HCT116 (cell line): ENCODE results near the gene KHNYN. TPM values are rescaled to one million over a fixed set of nuclear protein-coding genes. Genes with fewer than 3 reads are reported as not detected.

Experiments used
- ATAC-seq: fragments of 200-7000 bp; cut with Tn5 transposase; 2 replicates; pipeline ENCODE4 v1.9.1; 2020; ENCODE audit warnings: mild to moderate bottlenecking, moderate library complexity
- BruUV-seq: library from RNA; stranded (reverse); fragments of 400-500 nt; replicated peaks from 2 replicates; lab custom pipeline; 2021; lab: Mats Ljungman, UMichigan
- CTCF ChIA-PET: fragments of 300-600 bp; sonication (Branson Sonifier 250); formaldehyde crosslinking; loops from one replicate; lab custom pipeline; 2021; ENCODE audit warnings: antibody characterized with exemption; lab: Charles Lee
- POLR2A ChIA-PET: fragments of 300-600, 350-600 bp; sonication (Branson Sonifier 250); formaldehyde crosslinking; loops from one replicate; lab custom pipeline; 2021; ENCODE audit warnings: antibody characterized with exemption; lab: Charles Lee
- RAD21 ChIA-PET, 2 experiments: fragments of 300-600 bp; sonication (Branson Sonifier 250); formaldehyde crosslinking; loops; one replicate each; lab custom pipeline; 2023; ENCODE audit warnings: low total read pairs in 2 of 2; ENCODE audit not compliant: uncharacterized antibody in 2 of 2, unreplicated experiment in 2 of 2, low non-redundant PET in 1 of 2; lab: Charles Lee
- DNase-seq: peaks from one replicate; pipeline ENCODE4 v3.0.0-alpha.2; 2010; ENCODE audit warnings: low read depth, low spot score
- H2AFZ ChIP-seq: fragments of 200-600 bp; shearing (Covaris generic), sonication (generic); 2 replicates; pipeline ENCODE4 v1.6.1; 2017; ENCODE audit warnings: low read depth, mixed run types, mixed read lengths, antibody characterized with exemption, low read length; ENCODE audit not compliant: poor library complexity, severe bottlenecking
- H3K27ac ChIP-seq: 2 replicates; pipeline ENCODE4 v1.5.1; 2012; ENCODE audit warnings: low read depth, low read length
- H3K27me3 ChIP-seq: fragments of 200-600 bp; sonication (generic); 2 replicates; pipeline ENCODE4 v1.6.1; 2016; ENCODE audit warnings: mixed run types, low read length, mixed read lengths; ENCODE audit not compliant: insufficient read depth
- H3K36me3 ChIP-seq, 2 experiments: fragments of 200-500 bp in 1 of 2; fragments of 200-600 bp in 1 of 2; sonication (Bioruptor generic) in 1 of 2; sonication (generic) in 1 of 2; 2 replicates each; pipeline versions ENCODE4 v1.5.1 to v1.6.1; 2014 to 2016; ENCODE audit warnings: low read length in 2 of 2, inconsistent platforms in 1 of 2, mixed read lengths in 1 of 2, mixed run types in 1 of 2; ENCODE audit not compliant: insufficient read depth in 2 of 2, control insufficient read depth in 1 of 2
- H3K4me1 ChIP-seq, 2 experiments: fragments of 200-600 bp in 1 of 2; sonication (generic) in 1 of 2; 2 replicates each; pipeline versions ENCODE4 v1.5.1 to v1.6.1; 2012 to 2017; ENCODE audit warnings: low read length in 2 of 2, inconsistent platforms in 1 of 2, mild to moderate bottlenecking in 1 of 2, mixed read lengths in 1 of 2, mixed run types in 1 of 2, moderate library complexity in 1 of 2; ENCODE audit not compliant: insufficient read depth in 2 of 2, control insufficient read depth in 1 of 2
- H3K4me2 ChIP-seq: fragments of 200-600 bp; sonication (generic); 2 replicates; pipeline ENCODE4 v1.6.1; 2017; ENCODE audit warnings: mixed run types, low read length, mixed read lengths
- H3K4me3 ChIP-seq, 2 experiments: fragments of 200-600 bp in 1 of 2; sonication (generic) in 1 of 2; replicated peaks in 1 of 2; 2 replicates each; pipeline ENCODE4 v1.5.1; 2011 to 2016; ENCODE audit warnings: low read length in 2 of 2, control low read depth in 1 of 2, low read depth in 1 of 2, mild to moderate bottlenecking in 1 of 2, mixed read lengths in 1 of 2, mixed run types in 1 of 2
- H3K79me2 ChIP-seq: fragments of 200-600 bp; sonication (generic); 2 replicates; pipeline ENCODE4 v1.6.1; 2017; ENCODE audit warnings: mild to moderate bottlenecking, mixed run types, low read length, moderate library complexity, mixed read lengths; ENCODE audit not compliant: insufficient read depth
- H3K9ac ChIP-seq: fragments of 200-600 bp; sonication (generic); 2 replicates; pipeline ENCODE4 v1.6.1; 2016; ENCODE audit warnings: low read length, mixed read lengths
- H3K9me2 ChIP-seq: fragments of 200-600 bp; sonication (generic), shearing (Covaris generic); 2 replicates; pipeline ENCODE4 v1.6.1; 2017; ENCODE audit warnings: mixed run types, mild to moderate bottlenecking, moderate library complexity; ENCODE audit not compliant: insufficient read depth
- H3K9me3 ChIP-seq, 2 experiments: fragments of 200-500 bp in 1 of 2; fragments of 200-600 bp in 1 of 2; sonication (Bioruptor generic) in 1 of 2; sonication (generic) in 1 of 2; 2 replicates each; pipeline ENCODE4 v1.6.1; 2014 to 2017; ENCODE audit warnings: low read length in 2 of 2, mixed read lengths in 2 of 2, inconsistent platforms in 1 of 2, low read depth in 1 of 2, mild to moderate bottlenecking in 1 of 2, mixed run types in 1 of 2, moderate library complexity in 1 of 2; ENCODE audit not compliant: control insufficient read depth in 1 of 2, insufficient read depth in 1 of 2
- H4K20me1 ChIP-seq: fragments of 200-600 bp; sonication (generic), shearing (Covaris generic); 2 replicates; pipeline ENCODE4 v1.6.1; 2017; ENCODE audit warnings: mixed run types, mild to moderate bottlenecking, moderate library complexity; ENCODE audit not compliant: insufficient read depth
- CBX3 ChIP-seq: IDR thresholded peaks from 2 replicates; pipeline ENCODE4 v1.6.1; 2012; ENCODE audit warnings: low read depth
- CTCF ChIP-seq, 3 experiments: fragments of 200-600 bp in 1 of 3; sonication (generic) in 1 of 3; IDR thresholded peaks in 2 of 3; conservative IDR thresholded peaks in 1 of 3; 2 replicates each; pipeline ENCODE4 v1.5.1; 2012 to 2017; ENCODE audit warnings: low read depth in 2 of 3, low read length in 2 of 3, antibody characterized with exemption in 1 of 3, borderline replicate concordance in 1 of 3, control low read depth in 1 of 3, mild to moderate bottlenecking in 1 of 3, mixed read lengths in 1 of 3, mixed run types in 1 of 3, moderate library complexity in 1 of 3; ENCODE audit not compliant: insufficient read depth in 1 of 3
- EGR1 ChIP-seq: IDR thresholded peaks from 2 replicates; pipeline ENCODE4 v1.6.1; 2012; ENCODE audit warnings: low read depth
- ELF1 ChIP-seq: IDR thresholded peaks from 2 replicates; pipeline ENCODE4 v1.6.1; 2012; ENCODE audit warnings: low read depth, borderline replicate concordance
- EZH2 ChIP-seq: fragments of 200-600 bp; sonication (generic); IDR thresholded peaks from 2 replicates; pipeline ENCODE4 v1.6.1; 2017; ENCODE audit warnings: antibody characterized with exemption, mixed run types
- EZH2phosphoT487 ChIP-seq: fragments of 200-600 bp; IDR thresholded peaks from 2 replicates; pipeline ENCODE4 v1.6.1; 2018; ENCODE audit warnings: antibody characterized with exemption, borderline replicate concordance
- FOSL1 ChIP-seq: IDR thresholded peaks from 2 replicates; pipeline ENCODE4 v1.6.1; 2012; ENCODE audit warnings: low read depth
- JUND ChIP-seq: IDR thresholded peaks from 2 replicates; pipeline ENCODE4 v1.6.1; 2012
- POLR2A ChIP-seq: IDR thresholded peaks from 2 replicates; pipeline ENCODE4 v1.7.0; 2011; ENCODE audit warnings: borderline replicate concordance; ENCODE audit not compliant: insufficient read depth, insufficient read length; ENCODE audit errors: extremely low read depth
- POLR2AphosphoS5 ChIP-seq: IDR thresholded peaks from 2 replicates; pipeline ENCODE4 v1.6.1; 2011; ENCODE audit warnings: mild to moderate bottlenecking, low read depth, low read length, moderate library complexity
- RAD21 ChIP-seq: IDR thresholded peaks from 2 replicates; pipeline ENCODE4 v1.6.1; 2012; ENCODE audit warnings: low read depth, mild to moderate bottlenecking
- SIN3A ChIP-seq: IDR thresholded peaks from 2 replicates; pipeline ENCODE4 v1.6.1; 2012; ENCODE audit warnings: low read depth
- TCF7L2 ChIP-seq: IDR thresholded peaks from 2 replicates; pipeline ENCODE4 v1.7.0; 2011; ENCODE audit warnings: borderline replicate concordance, inconsistent platforms; ENCODE audit not compliant: insufficient read depth, insufficient read length; ENCODE audit errors: extremely low read depth
- ZFX ChIP-seq: fragments of 450-650 bp; IDR thresholded peaks from 2 replicates; pipeline ENCODE4 v1.6.1; 2017
- intact Hi-C: fragments of 100-400 bp; cut with micrococcal nuclease; formaldehyde crosslinking; loops from 2 replicates; pipeline ENCODE4 v1.10.0; 2022
- total RNA-seq: library from RNA; stranded (reverse); gene quantifications from one replicate; pipeline ENCODE4 v1.2.1, GENCODE V29; 2021; ENCODE audit not compliant: unreplicated experiment
- TF ChIP-seq, protein P1 (sequence below): IDR thresholded peaks from 2 replicates; pipeline ENCODE4 v1.6.1; 2012; ENCODE audit warnings: low read depth
- TF ChIP-seq, protein P2 (sequence below): IDR thresholded peaks from 2 replicates; pipeline ENCODE4 v1.6.1; 2012
- TF ChIP-seq, protein P3 (sequence below): IDR thresholded peaks from 2 replicates; pipeline ENCODE4 v1.6.1; 2011; ENCODE audit warnings: mild to moderate bottlenecking, low read length, moderate library complexity; ENCODE audit not compliant: insufficient replicate concordance; ENCODE audit errors: extremely low read depth

KHNYN gene
- total RNA-seq, 1 experiment from 2014 or later: 50.1 TPM

DNA sequence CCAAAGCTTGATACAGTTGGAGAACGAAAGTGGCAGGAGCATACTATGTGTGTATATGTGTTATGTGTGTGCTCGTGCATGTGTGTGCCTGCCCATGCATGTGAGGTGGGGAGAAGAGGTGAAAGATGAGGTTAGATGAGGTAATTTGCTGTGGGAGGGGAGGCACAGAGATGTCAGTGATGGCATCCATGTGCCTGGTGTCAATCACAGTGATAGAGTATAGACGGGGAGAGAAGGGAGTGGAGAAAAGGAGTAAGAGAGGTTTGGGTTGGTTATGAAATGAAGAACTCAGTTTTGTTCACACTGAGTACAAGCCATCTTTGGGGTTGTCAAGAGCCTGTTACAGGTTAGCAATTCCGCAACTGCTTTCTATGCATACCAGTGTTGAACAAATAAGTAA is 45.6 kb upstream of the KHNYN start:
- Histone ChIP-seq H2AFZ (no peak overlapping the region), H3K9me3 (no peaks in the 10 kb centered on the region), H3K36me3 (no peaks in the 10 kb centered on the region), H3K4me2 (no peak overlapping the region), H3K79me2 (no peaks in the 10 kb centered on the region), H4K20me1 (no peaks in the 10 kb centered on the region), H3K9me2 (no peaks in the 10 kb centered on the region), H3K27ac (no peak overlapping the region), H3K9ac (no peak overlapping the region), H3K4me3 (no peak overlapping the region), H3K4me1 (no peaks in the 10 kb centered on the region), H3K27me3 (no peaks in the 10 kb centered on the region)
- ChIA-PET CTCF (no interaction called here), RAD21 (no interaction called here), POLR2A (no interaction called here)
- TF ChIP-seq, protein P1, sequence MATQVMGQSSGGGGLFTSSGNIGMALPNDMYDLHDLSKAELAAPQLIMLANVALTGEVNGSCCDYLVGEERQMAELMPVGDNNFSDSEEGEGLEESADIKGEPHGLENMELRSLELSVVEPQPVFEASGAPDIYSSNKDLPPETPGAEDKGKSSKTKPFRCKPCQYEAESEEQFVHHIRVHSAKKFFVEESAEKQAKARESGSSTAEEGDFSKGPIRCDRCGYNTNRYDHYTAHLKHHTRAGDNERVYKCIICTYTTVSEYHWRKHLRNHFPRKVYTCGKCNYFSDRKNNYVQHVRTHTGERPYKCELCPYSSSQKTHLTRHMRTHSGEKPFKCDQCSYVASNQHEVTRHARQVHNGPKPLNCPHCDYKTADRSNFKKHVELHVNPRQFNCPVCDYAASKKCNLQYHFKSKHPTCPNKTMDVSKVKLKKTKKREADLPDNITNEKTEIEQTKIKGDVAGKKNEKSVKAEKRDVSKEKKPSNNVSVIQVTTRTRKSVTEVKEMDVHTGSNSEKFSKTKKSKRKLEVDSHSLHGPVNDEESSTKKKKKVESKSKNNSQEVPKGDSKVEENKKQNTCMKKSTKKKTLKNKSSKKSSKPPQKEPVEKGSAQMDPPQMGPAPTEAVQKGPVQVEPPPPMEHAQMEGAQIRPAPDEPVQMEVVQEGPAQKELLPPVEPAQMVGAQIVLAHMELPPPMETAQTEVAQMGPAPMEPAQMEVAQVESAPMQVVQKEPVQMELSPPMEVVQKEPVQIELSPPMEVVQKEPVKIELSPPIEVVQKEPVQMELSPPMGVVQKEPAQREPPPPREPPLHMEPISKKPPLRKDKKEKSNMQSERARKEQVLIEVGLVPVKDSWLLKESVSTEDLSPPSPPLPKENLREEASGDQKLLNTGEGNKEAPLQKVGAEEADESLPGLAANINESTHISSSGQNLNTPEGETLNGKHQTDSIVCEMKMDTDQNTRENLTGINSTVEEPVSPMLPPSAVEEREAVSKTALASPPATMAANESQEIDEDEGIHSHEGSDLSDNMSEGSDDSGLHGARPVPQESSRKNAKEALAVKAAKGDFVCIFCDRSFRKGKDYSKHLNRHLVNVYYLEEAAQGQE: no peak
- TF ChIP-seq EZH2phosphoT487 (no peak), RAD21 (no peak), CTCF (IDR thresholded peaks at IDR 0.05 in 2 of 3, conservative IDR thresholded peaks at IDR 0.05 in 1 of 3; ENCODE audit: borderline replicate concordance in 1 of 3, insufficient read depth in 1 of 3, low read depth in 2 of 3, low read length in 2 of 3) (no peak), EZH2 (no peak), POLR2A (no peak), TCF7L2 (no peak), CBX3 (no peak), JUND (no peak), POLR2AphosphoS5 (no peak), SIN3A (no peak), ZFX (no peak), FOSL1 (no peak), ELF1 (no peak), EGR1 (no peak)
- TF ChIP-seq, protein P2, sequence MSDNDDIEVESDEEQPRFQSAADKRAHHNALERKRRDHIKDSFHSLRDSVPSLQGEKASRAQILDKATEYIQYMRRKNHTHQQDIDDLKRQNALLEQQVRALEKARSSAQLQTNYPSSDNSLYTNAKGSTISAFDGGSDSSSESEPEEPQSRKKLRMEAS: no peak
- TF ChIP-seq, protein P3, sequence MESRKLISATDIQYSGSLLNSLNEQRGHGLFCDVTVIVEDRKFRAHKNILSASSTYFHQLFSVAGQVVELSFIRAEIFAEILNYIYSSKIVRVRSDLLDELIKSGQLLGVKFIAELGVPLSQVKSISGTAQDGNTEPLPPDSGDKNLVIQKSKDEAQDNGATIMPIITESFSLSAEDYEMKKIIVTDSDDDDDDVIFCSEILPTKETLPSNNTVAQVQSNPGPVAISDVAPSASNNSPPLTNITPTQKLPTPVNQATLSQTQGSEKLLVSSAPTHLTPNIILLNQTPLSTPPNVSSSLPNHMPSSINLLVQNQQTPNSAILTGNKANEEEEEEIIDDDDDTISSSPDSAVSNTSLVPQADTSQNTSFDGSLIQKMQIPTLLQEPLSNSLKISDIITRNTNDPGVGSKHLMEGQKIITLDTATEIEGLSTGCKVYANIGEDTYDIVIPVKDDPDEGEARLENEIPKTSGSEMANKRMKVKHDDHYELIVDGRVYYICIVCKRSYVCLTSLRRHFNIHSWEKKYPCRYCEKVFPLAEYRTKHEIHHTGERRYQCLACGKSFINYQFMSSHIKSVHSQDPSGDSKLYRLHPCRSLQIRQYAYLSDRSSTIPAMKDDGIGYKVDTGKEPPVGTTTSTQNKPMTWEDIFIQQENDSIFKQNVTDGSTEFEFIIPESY: no peak
- no TSS peak for BruUV-seq
- ATAC-seq (no peak), DNase-seq (no peak)
- intact Hi-C loops: no loop called here
